Endothelial cell of umbilical vein (primary cell): Measurements from ENCODE around the gene AKAP8. TPM values are rescaled to one million over a fixed set of nuclear protein-coding genes. Genes with fewer than 3 reads are reported as not detected.

ENCODE experiments used
- BruUV-seq: library from RNA; stranded (reverse); fragments of 400-500 nt; replicated peaks from 2 replicates; lab custom pipeline; 2021; lab: Mats Ljungman, UMichigan
- CTCF ChIA-PET: fragments of 300-600, 350-600 bp; sonication (Branson Sonifier 250); formaldehyde crosslinking; loops from one replicate; lab custom pipeline; 2021; ENCODE audit warnings: antibody characterized with exemption, inconsistent platforms; lab: Charles Lee
- POLR2A ChIA-PET: fragments of 300-600, 350-600 bp; sonication (Branson Sonifier 250); formaldehyde crosslinking; loops from one replicate; lab custom pipeline; 2021; ENCODE audit warnings: antibody characterized with exemption, inconsistent platforms; lab: Charles Lee
- DNase-seq: peaks from one replicate; pipeline ENCODE4 v3.0.0-alpha.2; 2011; ENCODE audit warnings: low read depth, low spot score
- FAIRE-seq: peaks from 2 replicates; lab custom pipeline; 2011; peaks lifted over from hg19 to GRCh38; lab: Jason Lieb, UNC
- H2AFZ ChIP-seq: 2 replicates; pipeline ENCODE4 v1.6.0; 2012; ENCODE audit warnings: low read depth, low read length, control low read depth, inconsistent platforms
- H3K27ac ChIP-seq: 2 replicates; pipeline ENCODE4 v1.5.1; 2011; ENCODE audit warnings: low read depth, mild to moderate bottlenecking, control low read depth, low read length, moderate library complexity; ENCODE audit not compliant: insufficient read depth
- H3K27me3 ChIP-seq, 2 experiments: 2 replicates each; pipeline versions ENCODE4 v1.6.0 to v1.6.1; 2011; ENCODE audit warnings: low read length in 2 of 2, mixed read lengths in 1 of 2; ENCODE audit not compliant: control insufficient read depth in 2 of 2, insufficient read depth in 2 of 2
- H3K36me3 ChIP-seq, 2 experiments: 2 replicates in 1 of 2; 3 replicates in 1 of 2; pipeline ENCODE4 v1.5.1; 2011; ENCODE audit warnings: low read length in 2 of 2, mild to moderate bottlenecking in 1 of 2, moderate library complexity in 1 of 2; ENCODE audit not compliant: control insufficient read depth in 2 of 2, insufficient read depth in 2 of 2; ENCODE audit errors: extremely low read depth in 1 of 2
- H3K4me1 ChIP-seq: 3 replicates; pipeline ENCODE4 v1.5.1; 2011; ENCODE audit warnings: mild to moderate bottlenecking, low read length; ENCODE audit not compliant: control insufficient read depth, insufficient read depth; ENCODE audit errors: extremely low read depth
- H3K4me2 ChIP-seq: 2 replicates; pipeline ENCODE4 v1.6.1; 2011; ENCODE audit warnings: low read length, control low read depth, mixed read lengths; ENCODE audit not compliant: insufficient read depth
- H3K4me3 ChIP-seq, 3 experiments: fragments of 200-600 bp in 1 of 3; sonication (generic), shearing (Covaris generic) in 1 of 3; replicated peaks in 1 of 3; 2 replicates each; pipeline ENCODE4 v1.5.1; 2011 to 2016; ENCODE audit warnings: control low read depth in 3 of 3, low read length in 3 of 3, mild to moderate bottlenecking in 2 of 3, inconsistent platforms in 1 of 3, low read depth in 1 of 3, moderate library complexity in 1 of 3; ENCODE audit not compliant: insufficient read depth in 1 of 3
- H3K79me2 ChIP-seq: 2 replicates; pipeline ENCODE4 v1.6.0; 2012; ENCODE audit warnings: low read length, inconsistent platforms; ENCODE audit not compliant: control insufficient read depth, insufficient read depth
- H3K9ac ChIP-seq: replicated peaks from 2 replicates; pipeline ENCODE3; 2011; ENCODE audit warnings: low read length, control low read depth; ENCODE audit not compliant: insufficient read depth; ENCODE audit errors: extremely low read depth
- H3K9me1 ChIP-seq: replicated peaks from 3 replicates; pipeline ENCODE4 v1.6.0; 2011; ENCODE audit warnings: mild to moderate bottlenecking, low read length; ENCODE audit not compliant: control insufficient read depth, insufficient read depth; ENCODE audit errors: extremely low read depth
- H3K9me3 ChIP-seq: replicated peaks from 2 replicates; pipeline ENCODE4 v1.5.1; 2012; ENCODE audit warnings: low read length, inconsistent platforms; ENCODE audit not compliant: control insufficient read depth, insufficient read depth
- H4K20me1 ChIP-seq: replicated peaks from 2 replicates; pipeline ENCODE3; 2011; ENCODE audit warnings: mild to moderate bottlenecking, low read length; ENCODE audit not compliant: control insufficient read depth, insufficient read depth; ENCODE audit errors: extremely low read depth
- EZH2 ChIP-seq: IDR thresholded peaks from 2 replicates; pipeline ENCODE4 v1.6.1; 2012; ENCODE audit warnings: borderline replicate concordance, low read depth, mild to moderate bottlenecking, moderate library complexity, low read length, inconsistent platforms; ENCODE audit not compliant: severe bottlenecking
- FOS ChIP-seq: IDR thresholded peaks from 2 replicates; pipeline ENCODE4 v1.6.1; 2011; ENCODE audit warnings: mild to moderate bottlenecking, low read length, moderate library complexity, borderline replicate concordance; ENCODE audit not compliant: insufficient read depth
- GATA2 ChIP-seq: IDR thresholded peaks from 2 replicates; pipeline ENCODE4 v1.7.0; 2011; ENCODE audit warnings: low read depth, mild to moderate bottlenecking, moderate library complexity, mixed read lengths, low read length; ENCODE audit not compliant: insufficient read length, insufficient read depth
- JUN ChIP-seq: IDR thresholded peaks from 2 replicates; pipeline ENCODE4 v1.6.1; 2011; ENCODE audit warnings: borderline replicate concordance, low read depth; ENCODE audit not compliant: insufficient read length, insufficient read depth
- MYC ChIP-seq: IDR thresholded peaks from one replicate; pipeline ENCODE4 v1.6.1; 2011; ENCODE audit warnings: mild to moderate bottlenecking, low read depth, low read length
- POLR2A ChIP-seq: IDR thresholded peaks from 2 replicates; pipeline ENCODE4 v1.6.1; 2012; ENCODE audit warnings: low read depth, mild to moderate bottlenecking, control low read depth, low read length
- POLR2AphosphoS5 ChIP-seq: IDR thresholded peaks from 2 replicates; pipeline ENCODE4 v1.6.1; 2012; ENCODE audit warnings: low read depth, mild to moderate bottlenecking, control low read depth, low read length, moderate library complexity; ENCODE audit not compliant: insufficient read depth
- dilution Hi-C: fragments of 300-500 bp; cut with MboI; formaldehyde crosslinking; loops from one replicate; pipeline ENCODE4 v1.15.0; 2019; ENCODE audit warnings: low sequenced_read_pairs; ENCODE audit not compliant: extremely low pct_ligation_motif_present
- intact Hi-C: fragments of 100-400 bp; cut with micrococcal nuclease; formaldehyde crosslinking; loops from one replicate; pipeline ENCODE4 v1.10.0; 2022
- polyA plus RNA-seq, 4 experiments: library from polyadenylated mRNA; depleted of rRNA in 3 of 4; stranded (reverse) in 3 of 4; unstranded in 1 of 4; fragments of >200 nt; gene quantifications; 2 replicates each; pipeline versions ENCODE4 v1.2.1 to v1.2.3, GENCODE V29; 2011 to 2012; ENCODE audit warnings: missing spikeins in 1 of 4
- total RNA-seq: library from RNA; stranded (reverse); gene quantifications from 2 replicates; pipeline ENCODE4 v1.2.3, GENCODE V29; 2021
- TF ChIP-seq, protein P1 (sequence below): IDR thresholded peaks from 2 replicates; pipeline ENCODE4 v1.6.1; 2011; ENCODE audit not compliant: insufficient read depth, insufficient read length
- TF ChIP-seq, protein P2 (sequence below), 2 donors: IDR thresholded peaks; 1 replicate in 1 of 2; 2 replicates in 1 of 2; pipeline ENCODE4 v1.5.1; 2011; ENCODE audit warnings: low read length in 2 of 2, mild to moderate bottlenecking in 2 of 2, moderate library complexity in 2 of 2, control low read depth in 1 of 2, inconsistent platforms in 1 of 2, low read depth in 1 of 2; ENCODE audit not compliant: insufficient read depth in 1 of 2; ENCODE audit errors: extremely low read depth in 1 of 2

Gene AKAP8
- total and polyA plus RNA-seq, 2 donors (not counting 3 experiments of a cell fraction or from before 2014, with no cell fraction given) = 16.4 to 44.1 TPM

DNA sequence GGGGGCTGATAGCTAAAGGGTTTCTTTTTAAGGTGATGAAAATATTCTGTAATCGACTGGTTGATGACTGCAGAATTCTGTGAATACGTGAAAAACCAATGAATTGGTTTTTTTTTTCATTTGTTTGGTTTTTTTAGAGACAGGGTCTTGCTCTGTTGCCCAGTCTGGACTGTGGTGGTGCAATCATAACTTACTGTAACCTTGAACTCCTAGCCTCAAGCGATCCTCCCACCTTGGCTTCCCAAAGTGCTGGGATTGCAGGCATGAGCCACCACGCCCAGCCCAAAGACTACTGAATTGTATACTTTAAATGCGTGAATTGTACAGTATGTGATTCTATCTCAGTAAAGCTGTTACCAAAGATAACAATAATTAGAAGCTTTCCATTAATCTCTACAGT, 14.8 kb upstream of the AKAP8 start:
- no peaks in the 10 kb centered on the region for H3K27me3 ChIP-seq
- POLR2A ChIA-PET = interaction anchor here (0.6 kb wide), 1 partner anchor 79 kb away, joined by 14 read pairs; no protein-coding TSS in a partner anchor
- H3K79me2 ChIP-seq = peaks cover 8% of the 10 kb centered on the region

More for the DNA sequence above, 14.8 kb upstream of the AKAP8 start:
- no peaks in the 10 kb centered on the region for H3K4me1 ChIP-seq
- FAIRE-seq = no peak
- dilution Hi-C loops (no loop called here), intact Hi-C loops (no loop called here)
- H3K9ac ChIP-seq = no peak overlapping the region
- no peaks in the 10 kb centered on the region for H4K20me1 ChIP-seq
- peaks cover 10 to 35% of the 10 kb centered on the region in 2 experiments for H3K36me3 ChIP-seq
- no peak for DNase-seq
- H3K9me3 ChIP-seq = no peaks in the 10 kb centered on the region
- CTCF ChIA-PET = no interaction called here
- no peak overlapping the region for H3K4me3 ChIP-seq
- no peaks in the 10 kb centered on the region for H3K9me1 ChIP-seq
- H3K4me2 ChIP-seq = no peak overlapping the region
- H2AFZ ChIP-seq = no peak overlapping the region
- TF ChIP-seq POLR2A (no peak), JUN (no peak), POLR2AphosphoS5 (no peak), EZH2 (no peak), MYC (no peak), FOS (no peak), GATA2 (no peak)
- TF ChIP-seq, protein P1, sequence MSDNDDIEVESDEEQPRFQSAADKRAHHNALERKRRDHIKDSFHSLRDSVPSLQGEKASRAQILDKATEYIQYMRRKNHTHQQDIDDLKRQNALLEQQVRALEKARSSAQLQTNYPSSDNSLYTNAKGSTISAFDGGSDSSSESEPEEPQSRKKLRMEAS = no peak
- TF ChIP-seq, protein P2, sequence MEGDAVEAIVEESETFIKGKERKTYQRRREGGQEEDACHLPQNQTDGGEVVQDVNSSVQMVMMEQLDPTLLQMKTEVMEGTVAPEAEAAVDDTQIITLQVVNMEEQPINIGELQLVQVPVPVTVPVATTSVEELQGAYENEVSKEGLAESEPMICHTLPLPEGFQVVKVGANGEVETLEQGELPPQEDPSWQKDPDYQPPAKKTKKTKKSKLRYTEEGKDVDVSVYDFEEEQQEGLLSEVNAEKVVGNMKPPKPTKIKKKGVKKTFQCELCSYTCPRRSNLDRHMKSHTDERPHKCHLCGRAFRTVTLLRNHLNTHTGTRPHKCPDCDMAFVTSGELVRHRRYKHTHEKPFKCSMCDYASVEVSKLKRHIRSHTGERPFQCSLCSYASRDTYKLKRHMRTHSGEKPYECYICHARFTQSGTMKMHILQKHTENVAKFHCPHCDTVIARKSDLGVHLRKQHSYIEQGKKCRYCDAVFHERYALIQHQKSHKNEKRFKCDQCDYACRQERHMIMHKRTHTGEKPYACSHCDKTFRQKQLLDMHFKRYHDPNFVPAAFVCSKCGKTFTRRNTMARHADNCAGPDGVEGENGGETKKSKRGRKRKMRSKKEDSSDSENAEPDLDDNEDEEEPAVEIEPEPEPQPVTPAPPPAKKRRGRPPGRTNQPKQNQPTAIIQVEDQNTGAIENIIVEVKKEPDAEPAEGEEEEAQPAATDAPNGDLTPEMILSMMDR (IDR thresholded peaks at IDR 0.05; ENCODE audit: extremely low read depth in 1 of 2, insufficient read depth in 1 of 2, low read depth in 1 of 2, low read length in 2 of 2) = no peak
- H3K27ac ChIP-seq = no peak overlapping the region
- TSS peak; percentile 9 for BruUV-seq
